Astrocyte of the cerebellum (primary cell): ENCODE measurements around the gene MX2.

Source experiments
- DNase-seq: peaks from one replicate; pipeline ENCODE4 v3.0.0-alpha.2; 2011; ENCODE audit warnings: low read depth
- H3K4me3 ChIP-seq: 2 replicates; pipeline ENCODE4 v1.5.1; 2011; ENCODE audit warnings: mild to moderate bottlenecking, low read depth, low read length, moderate library complexity
- CTCF ChIP-seq: IDR thresholded peaks from 2 replicates; pipeline ENCODE4 v1.5.1; 2012; ENCODE audit warnings: low read length, low read depth, moderate library complexity, mild to moderate bottlenecking; ENCODE audit errors: missing control alignments
- in situ Hi-C: cut with HindIII; loops from 2 replicates; pipeline ENCODE4 v1.10.0; 2017; ENCODE audit warnings: low sequenced_read_pairs

MX2 gene

DNA sequence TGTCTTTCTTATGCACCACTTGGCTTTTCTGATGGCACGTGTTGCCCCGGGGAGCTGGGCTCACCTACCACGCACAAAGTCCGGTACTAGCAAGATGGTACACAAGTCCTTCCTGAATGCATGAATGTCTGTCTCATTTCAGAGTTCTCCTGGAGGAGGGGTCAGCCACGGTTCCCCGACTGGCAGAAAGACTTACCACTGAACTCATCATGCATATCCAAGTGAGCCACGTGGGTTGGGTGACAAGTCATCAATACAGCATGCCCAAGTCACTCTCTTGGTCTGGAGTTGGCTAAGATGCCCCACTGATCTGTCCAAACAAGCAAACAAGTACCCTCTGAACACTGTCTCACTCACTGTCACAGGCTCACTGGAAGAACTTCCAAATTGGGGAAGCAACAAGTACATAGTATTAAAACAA, 35.7 kb downstream of the MX2 start:
- no peak for TF ChIP-seq CTCF
- no peak overlapping the region for H3K4me3 ChIP-seq
- DNase-seq = no peak
- in situ Hi-C loops = no loop called here

- no peak for DNase-seq
- H3K4me3 ChIP-seq = no peak overlapping the region
- TF ChIP-seq CTCF = no peak
- in situ Hi-C loops = no loop called here
These were observed 36.4 kb downstream of the MX2 start for GRCh38 chr21:41398251-41398650.

GRCh38 chr21:41398831-41399230, 37.0 kb downstream of the MX2 start:
- TF ChIP-seq CTCF = no peak
- in situ Hi-C loops = no loop called here
- no peak for DNase-seq
- H3K4me3 ChIP-seq = no peak overlapping the region

DNA sequence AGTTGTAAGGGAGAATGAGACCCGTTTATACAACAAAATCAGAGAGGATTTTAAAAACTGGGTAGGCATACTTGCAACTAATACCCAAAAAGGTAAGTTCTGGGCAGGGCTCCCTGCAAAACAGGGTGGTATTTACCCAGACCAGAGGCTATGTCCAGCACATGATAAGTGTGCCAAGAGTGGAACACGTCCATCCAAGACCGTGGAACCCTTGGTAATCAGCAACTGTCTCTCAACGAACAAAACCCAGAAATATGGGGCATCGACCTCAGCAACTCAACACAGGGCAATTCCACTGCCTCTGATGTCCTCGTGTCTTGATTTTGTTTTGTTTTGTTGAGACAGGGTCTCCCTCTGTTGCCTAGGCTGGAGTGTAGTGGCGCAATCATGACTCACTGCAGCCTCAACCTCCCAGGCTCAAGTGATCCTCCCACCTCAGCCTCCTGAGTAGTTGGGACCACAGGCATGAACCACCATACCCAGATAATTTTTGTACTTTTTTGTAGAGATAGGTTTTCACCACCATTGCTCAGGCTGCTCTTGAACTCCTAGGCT, 37.5 kb downstream of the MX2 start:
- no peak for TF ChIP-seq CTCF
- in situ Hi-C loops = no loop called here

DNA sequence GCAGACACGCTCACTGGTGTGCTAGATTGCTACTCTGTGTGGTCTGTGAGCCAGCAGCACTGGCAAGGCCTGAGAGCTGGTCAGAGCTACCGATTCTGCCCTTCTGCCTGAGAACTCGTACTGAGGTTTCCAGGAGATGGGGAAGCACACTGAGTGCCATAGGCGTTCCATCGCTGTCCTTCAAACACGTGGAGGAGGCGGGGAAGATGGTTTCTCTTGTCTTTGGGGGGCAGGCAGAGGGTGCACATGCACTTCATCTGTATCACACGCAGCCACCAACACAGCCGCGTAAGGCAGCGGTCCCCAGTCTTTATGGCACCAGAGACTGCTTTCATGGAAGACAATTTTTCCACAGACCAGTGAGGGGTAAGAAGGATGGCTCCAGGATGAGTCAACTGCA, 40.4 kb downstream of the MX2 start:
- no peak for TF ChIP-seq CTCF

More for the DNA sequence above, 37.5 kb downstream of the MX2 start:
- H3K4me3 ChIP-seq = no peak overlapping the region
- DNase-seq = no peak

DNA sequence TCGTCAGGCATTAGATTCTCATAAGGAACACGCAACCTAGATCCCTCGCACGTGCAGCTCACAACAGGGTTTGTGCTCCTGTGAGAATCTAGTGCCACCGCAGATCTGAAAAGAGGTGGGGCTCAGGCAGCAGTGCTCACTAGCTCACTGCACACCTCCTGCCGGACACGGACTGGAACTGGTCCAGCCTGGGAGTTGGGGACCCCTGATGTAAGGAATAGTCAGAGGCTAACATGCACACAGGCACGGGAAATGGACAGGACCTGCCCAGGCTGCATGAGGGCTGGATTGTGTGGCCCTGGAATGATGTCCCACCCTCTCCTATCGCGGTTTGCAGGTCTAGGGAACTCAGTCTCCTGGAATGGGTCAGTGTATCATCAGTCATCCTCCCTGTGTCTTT, 41.0 kb downstream of the MX2 start:
- H3K4me3 ChIP-seq = no peak overlapping the region
- no peak for TF ChIP-seq CTCF
- no peak for DNase-seq
- in situ Hi-C loops = no loop called here

More for the DNA sequence above, 40.4 kb downstream of the MX2 start:
- DNase-seq = no peak
- in situ Hi-C loops = no loop called here
- H3K4me3 ChIP-seq = no peak overlapping the region
